Colonic mucosa (tissue), 4 donors: ENCODE results near the gene THSD4. TPM values are rescaled to one million over a fixed set of nuclear protein-coding genes. Genes with fewer than 3 reads are reported as not detected.

Experiments used
- DNase-seq: peaks from one replicate; pipeline ENCODE4 v3.0.0-alpha.2; 2020
- H3K27ac ChIP-seq: fragments of 200-600 bp; one replicate; pipeline ENCODE4 v1.8.0; 2021
- H3K27me3 ChIP-seq: fragments of 200-600 bp; one replicate; pipeline ENCODE4 v1.8.0; 2021
- H3K36me3 ChIP-seq: fragments of 200-600 bp; one replicate; pipeline ENCODE4 v1.8.0; 2021
- H3K4me1 ChIP-seq: fragments of 200-600 bp; one replicate; pipeline ENCODE4 v1.8.0; 2021; ENCODE audit warnings: mild to moderate bottlenecking
- H3K4me3 ChIP-seq: fragments of 200-600 bp; one replicate; pipeline ENCODE4 v1.8.0; 2021
- H3K9ac ChIP-seq, 2 donors: one replicate each; pipeline ENCODE4 v1.7.0; 2013; ENCODE audit warnings: control low read depth in 2 of 2, low read depth in 2 of 2, low read length in 2 of 2
- H3K9me3 ChIP-seq: fragments of 200-600 bp; one replicate; pipeline ENCODE4 v1.8.0; 2021
- intact Hi-C: fragments of 100-400 bp; cut with DNase I; formaldehyde crosslinking; loops from one replicate; pipeline ENCODE4 v1.14.1; 2022
- total RNA-seq, 2 donors: library from RNA; stranded (reverse); fragmentation: NEBNext Ultra II Directional in 1 of 2; extraction: Animal tissue kit (Norgen Biotek cat#: 25700) in 1 of 2; gene quantifications; one replicate each; pipeline ENCODE4 v1.2.1, GENCODE V29; 2021
- TF ChIP-seq, protein P1 (sequence below): fragments of 200-600 bp; IDR thresholded peaks from one replicate; pipeline ENCODE4 v1.8.0; 2022; ENCODE audit warnings: antibody characterized with exemption, mild to moderate bottlenecking
- donor health status: healthy.
- donor health status: DM: no; HTN: no; CAD: no.
- donor health status: DM: no; HTN: no; CAD: no.

Gene THSD4
- total RNA-seq, 2 donors from 2014 or later: 18.8 to 23.5 TPM

DNA sequence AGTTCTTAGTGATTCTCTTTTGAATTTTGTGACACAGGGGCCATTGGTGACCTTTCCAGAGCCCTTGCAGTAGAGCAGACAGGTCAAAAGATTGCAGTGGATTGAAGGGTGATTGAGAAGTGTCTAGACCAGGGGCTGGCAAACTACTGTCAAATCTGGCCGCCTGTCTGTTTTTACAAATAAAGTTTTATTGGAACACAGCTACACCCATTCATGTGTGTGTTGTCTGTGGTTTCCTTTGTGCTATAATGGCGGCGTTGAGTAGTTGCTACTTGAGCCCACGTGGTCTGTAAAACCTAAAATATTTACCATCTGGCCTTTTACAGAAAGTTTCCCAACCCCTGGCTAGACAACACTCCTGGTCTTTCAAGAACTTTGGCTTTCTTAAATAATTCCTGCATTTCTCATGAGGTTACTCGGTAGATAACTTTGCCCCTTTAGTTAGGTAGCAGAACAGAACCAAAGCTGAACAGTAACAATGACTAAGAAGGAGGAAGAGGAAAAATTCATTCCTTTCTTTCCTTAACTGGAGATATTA lies 430.0 kb downstream of the THSD4 start:
- H3K27me3 ChIP-seq: no peaks in the 10 kb centered on the region
- no peaks in the 10 kb centered on the region for H3K9me3 ChIP-seq
- no peaks in the 10 kb centered on the region for H3K36me3 ChIP-seq
- H3K27ac ChIP-seq: no peak overlapping the region
- TF ChIP-seq, protein P1, sequence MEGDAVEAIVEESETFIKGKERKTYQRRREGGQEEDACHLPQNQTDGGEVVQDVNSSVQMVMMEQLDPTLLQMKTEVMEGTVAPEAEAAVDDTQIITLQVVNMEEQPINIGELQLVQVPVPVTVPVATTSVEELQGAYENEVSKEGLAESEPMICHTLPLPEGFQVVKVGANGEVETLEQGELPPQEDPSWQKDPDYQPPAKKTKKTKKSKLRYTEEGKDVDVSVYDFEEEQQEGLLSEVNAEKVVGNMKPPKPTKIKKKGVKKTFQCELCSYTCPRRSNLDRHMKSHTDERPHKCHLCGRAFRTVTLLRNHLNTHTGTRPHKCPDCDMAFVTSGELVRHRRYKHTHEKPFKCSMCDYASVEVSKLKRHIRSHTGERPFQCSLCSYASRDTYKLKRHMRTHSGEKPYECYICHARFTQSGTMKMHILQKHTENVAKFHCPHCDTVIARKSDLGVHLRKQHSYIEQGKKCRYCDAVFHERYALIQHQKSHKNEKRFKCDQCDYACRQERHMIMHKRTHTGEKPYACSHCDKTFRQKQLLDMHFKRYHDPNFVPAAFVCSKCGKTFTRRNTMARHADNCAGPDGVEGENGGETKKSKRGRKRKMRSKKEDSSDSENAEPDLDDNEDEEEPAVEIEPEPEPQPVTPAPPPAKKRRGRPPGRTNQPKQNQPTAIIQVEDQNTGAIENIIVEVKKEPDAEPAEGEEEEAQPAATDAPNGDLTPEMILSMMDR: no peak
- H3K4me3 ChIP-seq: no peak overlapping the region
- intact Hi-C loops: no loop called here
- no peak for DNase-seq
- H3K9ac ChIP-seq: no peak overlapping the region
- no peaks in the 10 kb centered on the region for H3K4me1 ChIP-seq

DNA sequence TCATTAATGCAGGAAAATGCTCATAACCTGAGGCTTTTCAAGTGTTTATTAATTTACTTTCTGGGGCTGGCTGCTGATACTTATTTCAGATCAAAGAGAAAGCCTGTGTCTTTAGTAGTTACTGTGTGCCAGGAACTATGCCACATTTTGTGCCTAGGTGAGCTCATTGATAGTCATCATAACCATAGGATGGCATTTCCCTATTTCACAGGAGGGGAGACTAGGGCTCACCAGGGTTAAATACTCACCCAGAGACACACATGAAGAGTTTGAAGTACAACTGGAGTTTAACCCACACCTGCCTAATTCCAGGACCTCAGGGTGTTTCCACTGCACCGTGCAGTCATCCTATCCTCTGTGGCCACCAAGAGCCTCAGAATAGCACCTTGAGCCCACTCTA lies 430.7 kb downstream of the THSD4 start:
- H3K4me1 ChIP-seq: no peaks in the 10 kb centered on the region
- TF ChIP-seq, protein P1: no peak
- H3K27me3 ChIP-seq: no peaks in the 10 kb centered on the region
- intact Hi-C loops: no loop called here
- H3K9ac ChIP-seq: no peak overlapping the region
- no peaks in the 10 kb centered on the region for H3K36me3 ChIP-seq
- H3K9me3 ChIP-seq: no peaks in the 10 kb centered on the region
- H3K4me3 ChIP-seq: no peak overlapping the region
- H3K27ac ChIP-seq: no peak overlapping the region
- no peak for DNase-seq

DNA sequence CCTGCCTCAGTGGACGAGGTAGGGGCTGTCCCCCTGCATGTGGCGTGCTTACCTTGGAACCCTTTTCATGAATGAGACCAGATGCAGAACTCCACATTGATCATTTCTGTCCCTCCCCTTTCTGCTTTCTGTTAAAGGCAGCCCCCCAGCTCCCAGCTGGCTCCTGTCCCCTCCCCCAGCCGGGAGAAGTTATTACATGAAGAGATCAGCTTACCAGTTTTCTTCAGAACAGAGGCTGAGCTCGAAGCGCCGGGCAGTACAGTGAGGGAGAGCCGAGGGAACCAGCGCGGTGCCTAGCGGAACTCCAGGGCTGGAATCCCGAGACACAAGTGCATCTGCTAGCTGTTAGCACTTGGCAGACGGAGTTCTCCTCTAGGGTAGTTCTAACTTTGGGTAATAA lies 431.7 kb downstream of the THSD4 start:
- Histone ChIP-seq H3K27me3 (no peaks in the 10 kb centered on the region), H3K9me3 (no peaks in the 10 kb centered on the region), H3K4me1 (no peaks in the 10 kb centered on the region), H3K36me3 (no peaks in the 10 kb centered on the region), H3K4me3 (no peak overlapping the region), H3K27ac (no peak overlapping the region), H3K9ac (no peak overlapping the region)
- intact Hi-C loops: no loop called here
- no peak for DNase-seq
- TF ChIP-seq, protein P1: no peak

DNA sequence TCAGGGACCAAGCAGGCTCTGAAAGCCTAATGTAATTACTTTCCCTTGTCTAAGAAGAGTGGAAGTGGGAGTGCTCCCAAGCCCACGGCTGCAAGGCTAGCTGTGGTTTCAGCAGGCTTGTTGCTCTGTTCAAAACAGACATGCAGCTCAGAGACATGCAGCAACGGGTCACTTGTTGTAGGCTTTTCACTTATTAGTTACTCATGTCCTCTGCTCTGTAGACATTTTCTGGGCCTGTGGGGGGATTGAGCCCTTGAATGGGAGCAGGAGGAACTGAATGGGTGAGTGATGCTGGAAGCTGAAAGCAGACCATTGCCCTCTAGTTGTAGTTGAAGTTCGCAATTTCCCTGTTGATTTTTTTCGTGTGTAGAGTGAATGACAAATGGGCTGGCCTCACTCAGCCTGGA lies 433.1 kb downstream of the THSD4 start:
- TF ChIP-seq, protein P1: no peak
- Histone ChIP-seq H3K27me3 (no peaks in the 10 kb centered on the region), H3K36me3 (no peaks in the 10 kb centered on the region), H3K27ac (no peak overlapping the region), H3K9ac (no peak overlapping the region), H3K9me3 (no peaks in the 10 kb centered on the region), H3K4me3 (no peak overlapping the region), H3K4me1 (no peaks in the 10 kb centered on the region)
- intact Hi-C loops: no loop called here
- no peak for DNase-seq

DNA sequence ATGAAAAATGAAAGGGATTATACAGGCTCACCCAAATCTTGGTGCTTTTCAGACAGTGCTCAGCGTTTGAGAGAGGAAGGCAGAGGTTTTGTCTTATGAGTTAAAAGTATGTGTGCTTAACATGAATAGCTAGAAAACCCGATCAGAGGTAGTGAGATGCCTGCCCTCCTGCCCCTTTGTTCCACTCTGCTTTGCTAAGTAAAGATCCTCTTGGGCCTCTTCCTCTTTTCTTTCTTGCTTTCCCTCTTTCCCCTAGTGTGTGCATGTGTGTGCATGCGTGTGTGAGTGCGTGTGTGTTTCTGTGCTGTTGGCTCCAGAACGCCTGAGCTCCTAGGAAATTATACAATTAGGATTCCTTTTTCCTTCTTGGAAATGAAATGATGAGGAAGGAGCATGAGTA lies 433.8 kb downstream of the THSD4 start:
- Histone ChIP-seq H3K9ac (no peak overlapping the region), H3K4me1 (no peaks in the 10 kb centered on the region), H3K27me3 (no peaks in the 10 kb centered on the region), H3K27ac (no peak overlapping the region), H3K36me3 (no peaks in the 10 kb centered on the region), H3K9me3 (no peaks in the 10 kb centered on the region), H3K4me3 (no peak overlapping the region)
- TF ChIP-seq, protein P1: no peak
- no peak for DNase-seq
- intact Hi-C loops: no loop called here
